Caki2 (cell line): ENCODE measurements around the gene FBXO9. TPM values are rescaled to one million over a fixed set of nuclear protein-coding genes. Genes with fewer than 3 reads are reported as not detected.

ENCODE experiments used
- DNase-seq: peaks from one replicate; pipeline ENCODE4 v3.0.0-alpha.2; 2015; ENCODE audit warnings: low read depth
- in situ Hi-C: cut with HindIII; loops from 2 replicates; pipeline ENCODE4 v1.10.0; 2016; ENCODE audit warnings: low sequenced_read_pairs, low pct_unique_long_range_greater_than_20kb, mixed read lengths
- total RNA-seq: library from RNA; depleted of rRNA; stranded (reverse); fragments of >200 nt; shearing (Covaris generic); gene quantifications from 2 replicates; pipeline ENCODE4 v1.2.3, GENCODE V29; 2014; ENCODE audit warnings: low replicate concordance

The FBXO9 gene
- total RNA-seq, 1 experiment from 2014 or later = 53.1 TPM

- in situ Hi-C loops = no loop called here
- DNase-seq = no peak
These were observed 4.2 kb downstream of the FBXO9 start for GRCh38 chr6:53069427-53069826.

- in situ Hi-C loops = no loop called here
These were observed 5.6 kb downstream of the FBXO9 start for GRCh38 chr6:53070806-53071205.

GRCh38 chr6:53074347-53074746 is 9.1 kb downstream of the FBXO9 start:
- DNase-seq = no peak
- in situ Hi-C loops = no loop called here

More at GRCh38 chr6:53070806-53071205, 5.6 kb downstream of the FBXO9 start:
- no peak for DNase-seq

GRCh38 chr6:53080813-53081212 is 15.6 kb downstream of the FBXO9 start:
- in situ Hi-C loops = no loop called here
- no peak for DNase-seq

GRCh38 chr6:53086302-53086701 is 21.1 kb downstream of the FBXO9 start:
- DNase-seq = no peak
- in situ Hi-C loops = no loop called here

- in situ Hi-C loops = no loop called here
- DNase-seq = no peak
These were observed 24.7 kb downstream of the FBXO9 start for GRCh38 chr6:53089948-53090347.

- no peak for DNase-seq
- in situ Hi-C loops = no loop called here
These were observed 25.4 kb downstream of the FBXO9 start for GRCh38 chr6:53090576-53090975.

GRCh38 chr6:53095270-53095669 is 30.1 kb downstream of the FBXO9 start:
- DNase-seq = no peak
- in situ Hi-C loops = no loop called here

GRCh38 chr6:53095716-53096115 is 30.5 kb downstream of the FBXO9 start:
- no peak for DNase-seq
- in situ Hi-C loops = no loop called here

GRCh38 chr6:53100561-53100960 is 35.4 kb downstream of the FBXO9 start:
- in situ Hi-C loops = no loop called here

GRCh38 chr6:53101006-53101405 is 35.8 kb downstream of the FBXO9 start:
- in situ Hi-C loops = no loop called here
- DNase-seq = no peak

More at GRCh38 chr6:53100561-53100960, 35.4 kb downstream of the FBXO9 start:
- no peak for DNase-seq

- in situ Hi-C loops = no loop called here
- peak; percentile 52 for DNase-seq
These were observed 38.9 kb downstream of the FBXO9 start for GRCh38 chr6:53103993-53104675.

- DNase-seq = no peak
- in situ Hi-C loops = no loop called here
These were observed 39.7 kb downstream of the FBXO9 start for GRCh38 chr6:53104916-53105315.

- peak; percentile 45 for DNase-seq
- in situ Hi-C loops = no loop called here
These were observed 41.9 kb downstream of the FBXO9 start for GRCh38 chr6:53107091-53107490.

GRCh38 chr6:53109612-53110011 is 44.4 kb downstream of the FBXO9 start:
- in situ Hi-C loops = no loop called here

GRCh38 chr6:53111865-53112264 is 46.7 kb downstream of the FBXO9 start:
- in situ Hi-C loops = no loop called here
- DNase-seq = no peak

More at GRCh38 chr6:53109612-53110011, 44.4 kb downstream of the FBXO9 start:
- no peak for DNase-seq

GRCh38 chr6:53112404-53112803 is 47.2 kb downstream of the FBXO9 start:
- peak; percentile 55 for DNase-seq
- in situ Hi-C loops = no loop called here

- in situ Hi-C loops = no loop called here
- no peak for DNase-seq
These were observed 47.7 kb downstream of the FBXO9 start for GRCh38 chr6:53112871-53113270.

- in situ Hi-C loops = no loop called here
- no peak for DNase-seq
These were observed 48.5 kb downstream of the FBXO9 start for GRCh38 chr6:53113742-53114141.

GRCh38 chr6:53115113-53115512 is 49.9 kb downstream of the FBXO9 start:
- DNase-seq = no peak
- in situ Hi-C loops = no loop called here
